KOPT-K1 (cell line): ENCODE data around the gene PIMREG.

ENCODE experiments used
- H3K27ac ChIP-seq: fragments of 200-600 bp; sonication (generic); 2 replicates; pipeline ENCODE4 v1.5.1; 2016; ENCODE audit warnings: antibody characterized with exemption, mild to moderate bottlenecking, low read depth, low read length; ENCODE audit not compliant: poor library complexity, severe bottlenecking
- H3K36me3 ChIP-seq: fragments of 200-600 bp; sonication (generic); 2 replicates; pipeline ENCODE4 v1.5.1; 2017; ENCODE audit warnings: antibody characterized with exemption, mild to moderate bottlenecking, low read length, moderate library complexity; ENCODE audit not compliant: insufficient read depth
- H3K9me3 ChIP-seq: fragments of 200-600 bp; sonication (generic); 2 replicates; pipeline ENCODE4 v1.5.1; 2017; ENCODE audit warnings: antibody characterized with exemption, low read length, mild to moderate bottlenecking; ENCODE audit not compliant: insufficient read depth, poor library complexity, severe bottlenecking

Gene PIMREG

GRCh38 chr17:6428207-6428965, 15.9 kb upstream of the PIMREG start:
- Histone ChIP-seq H3K27ac (no peak overlapping the region), H3K9me3 (peaks cover 16% of the 10 kb centered on the region), H3K36me3 (no peaks in the 10 kb centered on the region)

GRCh38 chr17:6429266-6429665, 15.0 kb upstream of the PIMREG start:
- Histone ChIP-seq H3K36me3 (no peaks in the 10 kb centered on the region), H3K27ac (no peak overlapping the region), H3K9me3 (peaks cover 16% of the 10 kb centered on the region)

GRCh38 chr17:6430769-6431168, 13.5 kb upstream of the PIMREG start:
- Histone ChIP-seq H3K36me3 (no peaks in the 10 kb centered on the region), H3K9me3 (peaks cover 16% of the 10 kb centered on the region), H3K27ac (no peak overlapping the region)

GRCh38 chr17:6435051-6435450, 9.2 kb upstream of the PIMREG start, which contains the start of gene AIPL1:
TSS of gene AIPL1 (minus strand) at chr17:6435121. CDS start at chr17:6435104, 17 bp downstream.
- H3K36me3 ChIP-seq, result no peaks in the 10 kb centered on the region
- peaks cover 16% of the 10 kb centered on the region for H3K9me3 ChIP-seq
- H3K27ac ChIP-seq, result no peak within 1 kb of the TSS

GRCh38 chr17:6435968-6436367, 8.3 kb upstream of the PIMREG start:
- Histone ChIP-seq H3K36me3 (no peaks in the 10 kb centered on the region), H3K9me3 (peaks cover 9% of the 10 kb centered on the region), H3K27ac (no peak overlapping the region)

GRCh38 chr17:6437466-6437865, 6.8 kb upstream of the PIMREG start:
- H3K27ac ChIP-seq, result no peak overlapping the region
- no peaks in the 10 kb centered on the region for H3K9me3 ChIP-seq
- no peaks in the 10 kb centered on the region for H3K36me3 ChIP-seq

GRCh38 chr17:6437956-6438355, 6.3 kb upstream of the PIMREG start:
- Histone ChIP-seq H3K27ac (no peak overlapping the region), H3K9me3 (no peaks in the 10 kb centered on the region), H3K36me3 (no peaks in the 10 kb centered on the region)

GRCh38 chr17:6439951-6440350, 4.3 kb upstream of the PIMREG start:
- Histone ChIP-seq H3K27ac (no peak overlapping the region), H3K36me3 (no peaks in the 10 kb centered on the region), H3K9me3 (no peaks in the 10 kb centered on the region)

GRCh38 chr17:6442775-6443174, 1.5 kb upstream of the PIMREG start:
- Histone ChIP-seq H3K36me3 (peaks cover 23% of the 10 kb centered on the region), H3K9me3 (no peaks in the 10 kb centered on the region), H3K27ac (no peak overlapping the region)

- H3K27ac ChIP-seq, result peak overlapping the region; percentile 86
- no peaks in the 10 kb centered on the region for H3K9me3 ChIP-seq
Observed at GRCh38 chr17:6444571-6445335, 498 bp downstream of the PIMREG start.

GRCh38 chr17:6446516-6447100, 2.4 kb downstream of the PIMREG start:
- Histone ChIP-seq H3K9me3 (no peaks in the 10 kb centered on the region), H3K27ac (no peak overlapping the region), H3K36me3 (peaks cover 54% of the 10 kb centered on the region)

More at GRCh38 chr17:6444571-6445335, 498 bp downstream of the PIMREG start:
- H3K36me3 ChIP-seq, result peaks cover 42% of the 10 kb centered on the region

GRCh38 chr17:6448473-6448872, 4.2 kb downstream of the PIMREG start:
- no peak overlapping the region for H3K27ac ChIP-seq
- no peaks in the 10 kb centered on the region for H3K9me3 ChIP-seq
- H3K36me3 ChIP-seq, result peaks cover 54% of the 10 kb centered on the region

- Histone ChIP-seq H3K9me3 (no peaks in the 10 kb centered on the region), H3K36me3 (peaks cover 54% of the 10 kb centered on the region), H3K27ac (no peak overlapping the region)
Observed at GRCh38 chr17:6449307-6449706, 5.1 kb downstream of the PIMREG start.

GRCh38 chr17:6450926-6451832, 6.9 kb downstream of the PIMREG start:
- peaks cover 43% of the 10 kb centered on the region for H3K36me3 ChIP-seq

More at GRCh38 chr17:6450926-6451832, 6.9 kb downstream of the PIMREG start:
- Histone ChIP-seq H3K27ac (no peak overlapping the region), H3K9me3 (no peaks in the 10 kb centered on the region)
